Glomerular visceral epithelial cell (primary cell): ENCODE data around the gene ZNF43.
"Not testable (repeated sequence)": the region's sequence is repeated elsewhere in the genome, so short reads cannot be mapped to it uniquely, and the experiment has no call there.

Source experiments
- DNase-seq: peaks from one replicate; pipeline ENCODE4 v3.0.0-alpha.2; 2016; ENCODE audit errors: extremely low spot score

The ZNF43 gene

DNA sequence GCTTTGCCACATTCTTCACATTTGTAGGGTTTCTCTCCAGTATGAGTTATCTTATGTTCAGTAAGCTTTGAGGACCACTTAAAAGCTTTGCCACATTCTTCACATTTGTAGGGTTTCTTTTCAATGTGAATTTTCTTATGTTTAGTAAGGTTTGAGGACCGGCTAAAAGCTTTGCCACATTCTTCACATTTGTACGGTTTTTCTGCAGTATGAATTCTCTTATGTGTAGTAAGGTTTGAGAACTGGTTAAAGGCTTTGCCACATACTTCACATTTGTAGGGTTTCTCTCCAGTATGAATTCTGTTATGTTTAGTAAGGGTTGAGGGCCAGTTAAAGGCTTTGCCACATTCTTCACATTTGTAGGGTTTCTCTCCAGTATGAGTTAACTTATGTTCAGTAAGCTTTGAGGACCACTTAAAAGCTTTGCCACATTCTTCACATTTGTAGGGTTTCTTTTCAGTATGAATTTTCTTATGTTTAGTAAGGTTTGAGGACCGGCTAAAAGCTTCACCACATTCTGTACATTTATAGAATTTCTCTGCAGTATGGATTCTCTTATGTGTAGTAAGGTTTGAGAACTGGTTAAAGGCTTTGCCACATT is 27.5 kb downstream of the ZNF43 start:
- not testable (repeated sequence) for DNase-seq

DNA sequence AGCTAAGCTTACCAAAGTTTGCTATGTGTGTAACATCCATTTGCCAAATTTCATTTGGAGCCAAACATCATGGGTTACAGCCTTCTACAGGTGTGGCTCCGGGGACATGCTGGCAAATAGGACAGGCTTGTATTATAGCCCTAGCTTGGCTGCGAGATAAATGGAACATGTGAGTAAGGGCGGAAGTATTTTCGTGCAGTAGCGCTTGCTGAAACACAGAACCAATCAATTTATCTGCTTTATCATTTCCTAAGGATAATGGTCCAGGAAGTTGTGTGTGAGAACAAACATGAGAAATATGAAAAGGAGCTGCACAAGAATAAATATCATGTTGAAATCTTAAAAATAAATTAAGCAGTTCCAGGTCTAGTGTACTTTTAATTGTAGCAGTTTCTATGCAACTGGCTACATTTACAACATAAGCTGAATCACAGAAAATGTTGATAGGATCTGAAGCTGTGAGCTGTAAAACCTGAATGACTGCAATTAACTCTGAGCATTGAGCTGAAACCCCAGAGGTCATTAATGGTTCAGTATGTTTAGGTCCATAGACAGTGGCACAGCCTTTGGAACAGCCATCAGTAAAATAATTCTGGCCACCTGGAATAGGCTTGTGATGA is 46.4 kb downstream of the ZNF43 start:
- DNase-seq = no peak

DNA sequence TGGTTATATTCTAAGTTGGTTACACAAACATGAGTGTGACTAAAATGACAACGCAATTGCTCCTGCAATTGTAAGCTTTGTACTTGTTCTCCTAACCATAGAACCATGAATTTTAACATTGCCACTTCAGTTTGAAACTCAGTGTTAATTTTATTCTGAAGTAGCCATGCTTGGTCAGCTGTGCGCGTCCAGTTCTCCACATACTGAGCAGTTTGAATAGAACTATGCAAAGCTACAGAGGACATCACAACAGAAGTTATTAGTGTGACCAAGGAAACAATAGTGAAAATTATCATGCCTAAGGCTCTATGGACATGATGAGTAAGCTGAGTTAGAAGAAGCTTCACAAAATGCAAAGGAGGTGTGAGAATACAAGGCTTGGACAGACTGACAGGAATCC is 49.0 kb downstream of the ZNF43 start:
- no peak for DNase-seq

DNA sequence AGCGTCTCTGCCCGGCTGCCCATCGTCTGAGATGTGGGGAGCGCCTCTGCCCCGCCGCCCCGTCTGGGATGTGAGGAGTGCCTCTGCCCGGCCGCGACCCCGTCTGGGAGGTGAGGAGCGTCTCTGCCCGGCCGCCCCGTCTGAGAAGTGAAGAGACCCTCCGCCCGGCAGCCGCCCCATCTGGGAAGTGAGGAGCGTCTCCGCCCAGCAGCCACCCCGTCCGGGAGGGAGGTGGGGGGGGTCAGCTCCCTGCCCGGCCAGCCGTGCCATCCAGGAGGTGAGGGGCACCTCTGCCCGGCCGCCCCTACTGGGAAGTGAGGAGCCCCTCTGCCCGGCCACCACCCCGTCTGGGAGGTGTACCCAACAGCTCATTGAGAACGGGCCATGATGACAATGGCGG is 60.2 kb downstream of the ZNF43 start:
- not testable (repeated sequence) for DNase-seq

DNA sequence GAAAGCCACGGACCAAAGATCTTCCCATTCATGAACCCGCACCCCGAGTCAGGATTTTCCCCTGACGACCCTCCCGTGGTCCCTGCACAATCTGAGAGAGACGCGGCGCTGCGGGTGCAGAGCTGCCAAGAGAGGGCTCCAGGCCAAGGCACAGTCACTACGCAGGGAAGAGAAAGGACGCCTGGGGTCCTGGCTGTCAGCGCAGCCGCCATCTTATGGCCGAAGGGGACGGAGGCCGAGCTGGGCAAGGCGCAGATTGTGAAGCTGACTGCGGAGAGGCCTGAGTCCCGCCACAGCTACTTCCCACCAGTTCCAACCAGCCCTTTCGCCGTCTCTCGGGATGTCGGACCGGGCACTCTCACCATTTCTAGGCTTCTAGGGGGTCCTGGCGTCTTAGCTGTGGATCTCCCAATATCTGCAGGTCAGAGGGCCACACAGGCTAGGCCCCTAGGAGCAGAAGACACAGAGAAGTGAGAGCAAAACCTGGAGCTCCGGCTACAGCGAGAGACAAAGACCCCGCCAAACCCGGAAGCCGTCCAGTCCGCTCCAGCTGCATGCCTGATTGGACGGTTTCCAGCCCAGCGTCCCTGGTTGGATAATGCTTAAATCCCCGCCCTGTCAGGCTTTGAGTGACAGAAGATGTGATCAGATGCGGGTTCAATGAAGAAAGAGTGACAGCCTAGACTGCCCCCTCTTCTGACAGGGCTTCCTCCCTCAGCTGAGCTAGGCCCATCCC is 68.7 kb downstream of the ZNF43 start, which contains the start of gene ZNF100:
Gene ZNF100, minus strand, starts transcription at position 515 of the 736 bp plus-strand sequence. Its CDS starts 150 bp downstream, at position 365.
- DNase-seq = peak; percentile 78

DNA sequence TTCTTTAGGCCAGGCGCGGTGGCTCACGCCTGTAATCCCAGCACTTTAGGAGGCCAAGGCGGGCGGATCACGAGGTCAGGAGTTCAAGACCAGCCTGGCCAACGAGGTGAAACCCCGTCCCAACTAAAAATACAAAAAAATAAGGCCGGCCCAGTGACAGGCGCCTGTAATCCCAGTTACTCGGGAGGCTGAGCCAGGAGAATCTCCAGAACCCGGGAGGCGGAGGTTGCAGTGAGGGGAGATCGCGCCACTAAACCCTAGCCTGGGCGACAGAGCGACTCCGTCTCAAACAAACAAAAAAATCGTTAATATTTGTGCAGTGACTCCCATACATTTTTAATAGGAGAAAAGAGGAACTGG is 69.3 kb downstream of the ZNF43 start:
- DNase-seq = not testable (repeated sequence)

DNA sequence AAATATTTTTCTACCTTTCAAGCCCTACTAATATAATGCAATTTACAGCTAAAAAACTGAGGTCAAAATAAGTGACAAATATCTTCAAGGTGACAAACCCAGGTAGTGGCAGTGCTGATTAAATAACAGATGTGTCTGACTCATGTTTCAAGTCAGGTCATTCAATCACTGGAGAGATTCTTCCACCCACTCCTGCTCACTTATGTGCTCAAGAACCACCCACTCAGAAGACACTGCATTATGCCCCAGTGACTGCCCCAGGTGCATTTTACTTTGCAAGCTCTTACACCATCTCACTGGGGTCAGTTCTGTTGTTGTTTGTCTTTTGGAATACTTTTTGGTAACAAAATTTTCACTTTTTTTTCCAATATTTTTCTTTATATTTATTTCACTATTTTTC is 70.8 kb downstream of the ZNF43 start:
- DNase-seq = no peak

DNA sequence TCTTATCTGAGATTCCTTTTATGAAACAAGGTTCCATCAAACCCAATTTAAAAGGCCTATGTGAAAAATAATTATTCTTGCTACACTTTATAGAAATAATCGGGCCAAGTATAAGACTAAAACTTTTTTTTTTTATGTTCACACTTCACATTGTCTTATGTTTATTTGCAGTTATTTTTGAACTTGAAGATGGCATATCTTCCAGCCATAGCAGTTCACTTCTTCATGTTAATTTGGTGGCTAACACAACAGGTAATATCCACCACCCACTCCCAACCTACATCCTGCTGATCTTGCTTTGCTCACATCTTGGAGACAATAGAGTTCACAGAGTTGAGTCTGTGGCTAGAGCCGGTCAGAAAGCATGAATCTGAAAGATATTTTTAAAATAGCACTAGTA is 74.4 kb downstream of the ZNF43 start:
- not testable (repeated sequence) for DNase-seq

DNA sequence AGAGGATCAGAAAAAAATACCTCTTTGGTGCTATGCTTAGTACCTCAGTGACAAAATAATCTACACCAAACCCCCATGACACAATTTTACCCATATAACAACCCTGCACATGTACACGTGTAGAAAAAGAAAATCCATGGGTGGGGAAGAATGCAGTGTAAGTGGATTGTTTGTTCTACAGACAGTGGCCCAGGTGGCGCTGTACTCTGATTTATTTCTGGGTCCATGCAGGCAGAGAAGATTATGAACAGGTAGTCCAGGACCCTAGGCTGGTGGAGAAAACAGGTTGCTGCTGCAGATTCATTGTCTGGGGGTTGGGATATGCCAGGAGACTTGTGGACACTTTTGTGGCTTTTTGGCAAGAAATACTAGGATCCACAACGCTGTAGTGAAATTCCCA is 77.7 kb downstream of the ZNF43 start:
- no peak for DNase-seq

DNA sequence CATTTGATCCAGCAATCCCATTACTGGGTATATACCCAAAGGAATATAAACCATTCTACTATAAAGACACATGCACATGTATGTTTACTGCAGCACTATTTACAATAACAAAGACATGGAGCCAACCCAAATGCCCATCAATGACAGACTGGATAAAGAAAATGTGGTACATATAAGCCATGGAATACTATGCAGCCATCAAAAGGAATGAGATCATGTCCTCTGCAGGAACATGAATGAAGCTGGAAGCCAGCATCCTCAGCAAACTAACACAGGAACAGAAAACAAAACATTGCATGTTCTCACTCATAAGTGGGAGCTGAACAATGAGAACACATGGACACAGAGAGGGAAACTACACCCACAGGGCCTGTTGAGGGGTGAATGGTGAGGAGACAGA is 80.4 kb downstream of the ZNF43 start:
- DNase-seq = not testable (repeated sequence)
